NB4 (cell line): Measurements from ENCODE around the gene KIF1C.

ENCODE experiments used
- CTCF ChIP-seq: IDR thresholded peaks from one replicate; pipeline ENCODE4 v1.5.1; 2012; ENCODE audit warnings: low read depth, low read length
- MYC ChIP-seq: IDR thresholded peaks from 2 replicates; pipeline ENCODE4 v1.6.1; 2011; ENCODE audit warnings: low read depth, low read length
- POLR2A ChIP-seq: IDR thresholded peaks from 2 replicates; pipeline ENCODE4 v1.6.1; 2011; ENCODE audit warnings: mild to moderate bottlenecking; ENCODE audit not compliant: insufficient read length; ENCODE audit errors: extremely low read depth

GRCh38 chr17:4987767-4988567, 9.8 kb upstream of the KIF1C start:
- TF ChIP-seq CTCF (no peak), POLR2A (no peak), MYC (no peak)
